ENCODE results near the gene RBMS3. TPM values are rescaled to one million over a fixed set of nuclear protein-coding genes. Genes with fewer than 3 reads are reported as not detected.

The RBMS3 gene
- total RNA-seq, 1 donor from 2014 or later, result 33.0 TPM

DNA sequence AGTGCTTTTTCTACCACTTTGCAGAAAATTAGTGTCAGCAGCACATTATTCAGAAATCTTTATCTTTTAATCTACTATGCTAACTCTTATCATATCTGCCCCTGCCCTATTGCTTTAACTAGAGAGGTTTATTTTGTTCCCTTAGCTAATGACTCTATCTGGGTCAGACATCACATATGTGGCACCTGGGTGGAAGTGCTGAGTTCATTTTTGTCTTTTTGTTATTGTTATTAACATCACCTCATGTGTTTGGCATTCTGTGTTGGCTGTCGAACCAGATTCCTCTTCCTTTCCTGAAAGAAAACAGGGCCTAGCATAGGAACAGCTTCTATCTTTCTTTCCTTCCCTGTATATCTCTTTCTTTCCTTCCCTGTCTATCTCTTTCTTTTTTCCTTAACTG, 100.7 kb downstream of the RBMS3 start:
- FAIRE-seq, result no peak
- H3K9me3 ChIP-seq (ENCODE audit: insufficient read depth, low read depth, low read length), result no peaks in the 10 kb centered on the region
- peaks cover 22% of the 10 kb centered on the region for H3K79me2 ChIP-seq (ENCODE audit: insufficient read depth, low read length)
- peak overlapping the region; percentile 3 for H3K4me2 ChIP-seq (ENCODE audit: low read length)
- TF ChIP-seq, protein P1, sequence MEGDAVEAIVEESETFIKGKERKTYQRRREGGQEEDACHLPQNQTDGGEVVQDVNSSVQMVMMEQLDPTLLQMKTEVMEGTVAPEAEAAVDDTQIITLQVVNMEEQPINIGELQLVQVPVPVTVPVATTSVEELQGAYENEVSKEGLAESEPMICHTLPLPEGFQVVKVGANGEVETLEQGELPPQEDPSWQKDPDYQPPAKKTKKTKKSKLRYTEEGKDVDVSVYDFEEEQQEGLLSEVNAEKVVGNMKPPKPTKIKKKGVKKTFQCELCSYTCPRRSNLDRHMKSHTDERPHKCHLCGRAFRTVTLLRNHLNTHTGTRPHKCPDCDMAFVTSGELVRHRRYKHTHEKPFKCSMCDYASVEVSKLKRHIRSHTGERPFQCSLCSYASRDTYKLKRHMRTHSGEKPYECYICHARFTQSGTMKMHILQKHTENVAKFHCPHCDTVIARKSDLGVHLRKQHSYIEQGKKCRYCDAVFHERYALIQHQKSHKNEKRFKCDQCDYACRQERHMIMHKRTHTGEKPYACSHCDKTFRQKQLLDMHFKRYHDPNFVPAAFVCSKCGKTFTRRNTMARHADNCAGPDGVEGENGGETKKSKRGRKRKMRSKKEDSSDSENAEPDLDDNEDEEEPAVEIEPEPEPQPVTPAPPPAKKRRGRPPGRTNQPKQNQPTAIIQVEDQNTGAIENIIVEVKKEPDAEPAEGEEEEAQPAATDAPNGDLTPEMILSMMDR (IDR thresholded peaks at IDR 0.05; ENCODE audit: insufficient read depth, low read depth, low read length), result no peak
- no peak for TF ChIP-seq EZH2 (IDR thresholded peaks at IDR 0.05; ENCODE audit: insufficient read depth, low read length)
- no peak overlapping the region for H2AFZ ChIP-seq (ENCODE audit: low read depth, low read length)
- H3K27me3 Mint-ChIP-seq (ENCODE audit: low read depth, unreplicated experiment), result no peaks in the 10 kb centered on the region
- no peaks in the 10 kb centered on the region for H3K27me3 ChIP-seq (ENCODE audit: insufficient read depth, low read length)
- peak overlapping the region; percentile 6 for H3K27ac ChIP-seq (ENCODE audit: low read depth, low read length)
- H3K36me3 ChIP-seq (ENCODE audit: insufficient read depth, low read length), result no peaks in the 10 kb centered on the region
- peaks cover 46% of the 10 kb centered on the region for H3K4me1 Mint-ChIP-seq (ENCODE audit: low read depth, unreplicated experiment)
- H3K27ac Mint-ChIP-seq (ENCODE audit: unreplicated experiment), result no peak overlapping the region
- peak overlapping the region; percentile 2 for H3K9ac ChIP-seq (ENCODE audit: low read length)
- peak; percentile 39 for DNase-seq (ENCODE audit: low read depth)
- peaks cover 11% of the 10 kb centered on the region for H3K4me1 ChIP-seq (ENCODE audit: insufficient read depth, low read length)
- peaks cover 3% of the 10 kb centered on the region for H3K9me3 Mint-ChIP-seq (ENCODE audit: unreplicated experiment)
- H3K4me3 Mint-ChIP-seq (ENCODE audit: unreplicated experiment), result no peak overlapping the region
- no peak overlapping the region for H3K4me3 ChIP-seq (ENCODE audit: insufficient read depth, low read depth, low read length)
- peaks cover 8% of the 10 kb centered on the region for H3K36me3 Mint-ChIP-seq (ENCODE audit: low read depth, unreplicated experiment)
- H4K20me1 ChIP-seq (ENCODE audit: insufficient read depth, low read length), result peaks cover 16% of the 10 kb centered on the region

- no peak overlapping the region for H3K4me3 ChIP-seq (ENCODE audit: insufficient read depth, low read depth, low read length)
- H3K36me3 Mint-ChIP-seq (ENCODE audit: low read depth, unreplicated experiment), result peaks cover 5% of the 10 kb centered on the region
- H3K9ac ChIP-seq (ENCODE audit: low read length), result peak overlapping the region; percentile 2
- H3K9me3 ChIP-seq (ENCODE audit: insufficient read depth, low read depth, low read length), result no peaks in the 10 kb centered on the region
- H3K4me1 Mint-ChIP-seq (ENCODE audit: low read depth, unreplicated experiment), result peaks cover 48% of the 10 kb centered on the region
- H4K20me1 ChIP-seq (ENCODE audit: insufficient read depth, low read length), result peaks cover 11% of the 10 kb centered on the region
- peak overlapping the region; percentile 72 for H3K27ac Mint-ChIP-seq (ENCODE audit: unreplicated experiment)
- H3K4me1 ChIP-seq (ENCODE audit: insufficient read depth, low read length), result peaks cover 11% of the 10 kb centered on the region
- no peak overlapping the region for H2AFZ ChIP-seq (ENCODE audit: low read depth, low read length)
- H3K4me3 Mint-ChIP-seq (ENCODE audit: unreplicated experiment), result no peak overlapping the region
- peak; percentile 33 for DNase-seq (ENCODE audit: low read depth)
- H3K27me3 ChIP-seq (ENCODE audit: insufficient read depth, low read length), result no peaks in the 10 kb centered on the region
- no peaks in the 10 kb centered on the region for H3K36me3 ChIP-seq (ENCODE audit: insufficient read depth, low read length)
- peaks cover 2% of the 10 kb centered on the region for H3K9me3 Mint-ChIP-seq (ENCODE audit: unreplicated experiment)
- H3K79me2 ChIP-seq (ENCODE audit: insufficient read depth, low read length), result peaks cover 23% of the 10 kb centered on the region
- H3K27me3 Mint-ChIP-seq (ENCODE audit: low read depth, unreplicated experiment), result no peaks in the 10 kb centered on the region
- no peak for FAIRE-seq
- peak overlapping the region; percentile 6 for H3K27ac ChIP-seq (ENCODE audit: low read depth, low read length)
- peak overlapping the region; percentile 3 for H3K4me2 ChIP-seq (ENCODE audit: low read length)
- TF ChIP-seq EZH2 (IDR thresholded peaks at IDR 0.05; ENCODE audit: insufficient read depth, low read length), result no peak
- TF ChIP-seq, protein P1 (IDR thresholded peaks at IDR 0.05; ENCODE audit: insufficient read depth, low read depth, low read length), result no peak
These were observed 101.5 kb downstream of the RBMS3 start for GRCh38 chr3:29382409-29382808.

DNA sequence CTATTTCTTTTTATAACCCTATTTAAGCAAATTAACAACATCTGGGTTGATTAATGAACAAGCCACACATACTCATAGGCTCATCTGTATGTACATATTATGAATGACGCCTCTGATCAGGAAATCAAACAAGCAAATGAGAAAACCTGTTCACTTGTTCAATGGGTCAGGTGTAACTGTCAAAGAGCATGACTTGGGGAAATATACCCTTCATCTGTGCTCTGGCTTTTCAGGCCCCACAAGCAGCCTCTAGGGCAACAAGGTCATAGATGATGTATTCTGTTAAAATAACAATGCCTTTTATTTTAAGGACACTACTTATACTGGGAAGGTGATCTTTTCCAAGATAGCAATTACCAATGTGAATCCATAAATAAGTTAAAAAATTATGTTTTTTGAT, 102.0 kb downstream of the RBMS3 start:
- Mint-ChIP-seq H3K9me3 (ENCODE audit: unreplicated experiment) (no peaks in the 10 kb centered on the region), H3K36me3 (ENCODE audit: low read depth, unreplicated experiment) (peaks cover 6% of the 10 kb centered on the region), H3K27ac (ENCODE audit: unreplicated experiment) (peak overlapping the region; percentile 68), H3K4me1 (ENCODE audit: low read depth, unreplicated experiment) (peaks cover 48% of the 10 kb centered on the region), H3K4me3 (ENCODE audit: unreplicated experiment) (no peak overlapping the region), H3K27me3 (ENCODE audit: low read depth, unreplicated experiment) (no peaks in the 10 kb centered on the region)
- FAIRE-seq (no peak), DNase-seq (ENCODE audit: low read depth) (no peak)
- no peaks in the 10 kb centered on the region for H3K9me3 ChIP-seq (ENCODE audit: insufficient read depth, low read depth, low read length)
- no peak overlapping the region for H2AFZ ChIP-seq (ENCODE audit: low read depth, low read length)
- no peak overlapping the region for H3K4me2 ChIP-seq (ENCODE audit: low read length)
- peaks cover 7% of the 10 kb centered on the region for H4K20me1 ChIP-seq (ENCODE audit: insufficient read depth, low read length)
- H3K27me3 ChIP-seq (ENCODE audit: insufficient read depth, low read length), result no peaks in the 10 kb centered on the region
- H3K36me3 ChIP-seq (ENCODE audit: insufficient read depth, low read length), result no peaks in the 10 kb centered on the region
- H3K9ac ChIP-seq (ENCODE audit: low read length), result no peak overlapping the region
- H3K79me2 ChIP-seq (ENCODE audit: insufficient read depth, low read length), result peaks cover 23% of the 10 kb centered on the region
- TF ChIP-seq EZH2 (IDR thresholded peaks at IDR 0.05; ENCODE audit: insufficient read depth, low read length), result no peak
- TF ChIP-seq, protein P1 (IDR thresholded peaks at IDR 0.05; ENCODE audit: insufficient read depth, low read depth, low read length), result no peak
- H3K27ac ChIP-seq (ENCODE audit: low read depth, low read length), result no peak overlapping the region
- no peak overlapping the region for H3K4me3 ChIP-seq (ENCODE audit: insufficient read depth, low read depth, low read length)
- peaks cover 11% of the 10 kb centered on the region for H3K4me1 ChIP-seq (ENCODE audit: insufficient read depth, low read length)
